Left hindlimb (tissue), 1 donor: Measurements from ENCODE around the gene EFS.

Experiments used
- DNase-seq: peaks from one replicate; pipeline ENCODE4 v3.0.0-alpha.2; 2018

Gene EFS

DNA sequence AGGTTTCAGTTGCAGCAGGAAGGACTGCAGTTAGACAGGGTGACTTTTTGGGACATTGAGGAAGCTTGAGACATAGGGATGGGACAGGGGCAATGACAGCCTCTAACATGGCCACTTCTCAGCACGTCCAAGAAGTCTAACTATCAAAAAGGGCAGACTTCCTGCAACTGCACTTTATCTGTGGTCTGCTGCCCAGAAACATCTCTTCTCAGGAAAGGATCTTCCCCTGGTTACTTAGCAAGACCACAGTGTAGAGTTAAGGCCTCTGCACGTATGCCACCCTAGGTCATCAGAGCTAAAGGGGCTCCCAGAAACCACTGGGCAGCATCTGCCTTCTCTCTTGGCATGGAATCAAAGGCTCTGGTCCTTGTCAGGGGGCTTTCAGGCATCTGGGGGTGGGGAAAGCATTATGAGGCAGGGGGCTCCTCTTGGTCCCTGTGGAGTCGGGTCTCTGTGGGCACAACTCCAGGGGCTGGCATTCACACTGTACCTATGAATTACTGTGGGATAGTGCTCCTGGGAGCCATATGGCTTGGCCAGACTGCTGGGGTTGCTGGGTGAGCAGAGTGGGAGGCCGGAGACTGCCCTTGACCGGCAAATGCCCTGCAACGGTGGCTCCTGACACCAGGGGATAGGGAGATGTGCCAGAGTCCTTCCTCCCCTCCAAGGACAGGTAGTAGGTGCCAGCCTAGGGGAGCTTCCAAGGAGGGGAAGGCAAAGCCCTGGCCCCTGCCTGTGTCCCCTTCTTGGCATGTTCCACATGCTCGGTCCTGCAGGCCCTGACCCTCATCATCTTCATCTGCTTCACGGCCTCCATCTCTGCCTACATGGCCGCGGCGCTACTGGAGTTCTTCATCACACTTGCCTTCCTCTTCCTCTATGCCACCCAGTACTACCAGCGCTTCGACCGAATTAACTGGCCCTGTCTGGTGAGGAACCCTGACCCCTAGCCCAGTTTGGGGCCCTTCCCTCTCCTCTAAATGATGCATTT, 12.9 kb upstream of the EFS start:
- no peak for DNase-seq

GRCh38 chr14:23377198-23377550, 12.2 kb upstream of the EFS start:
- DNase-seq = no peak

DNA sequence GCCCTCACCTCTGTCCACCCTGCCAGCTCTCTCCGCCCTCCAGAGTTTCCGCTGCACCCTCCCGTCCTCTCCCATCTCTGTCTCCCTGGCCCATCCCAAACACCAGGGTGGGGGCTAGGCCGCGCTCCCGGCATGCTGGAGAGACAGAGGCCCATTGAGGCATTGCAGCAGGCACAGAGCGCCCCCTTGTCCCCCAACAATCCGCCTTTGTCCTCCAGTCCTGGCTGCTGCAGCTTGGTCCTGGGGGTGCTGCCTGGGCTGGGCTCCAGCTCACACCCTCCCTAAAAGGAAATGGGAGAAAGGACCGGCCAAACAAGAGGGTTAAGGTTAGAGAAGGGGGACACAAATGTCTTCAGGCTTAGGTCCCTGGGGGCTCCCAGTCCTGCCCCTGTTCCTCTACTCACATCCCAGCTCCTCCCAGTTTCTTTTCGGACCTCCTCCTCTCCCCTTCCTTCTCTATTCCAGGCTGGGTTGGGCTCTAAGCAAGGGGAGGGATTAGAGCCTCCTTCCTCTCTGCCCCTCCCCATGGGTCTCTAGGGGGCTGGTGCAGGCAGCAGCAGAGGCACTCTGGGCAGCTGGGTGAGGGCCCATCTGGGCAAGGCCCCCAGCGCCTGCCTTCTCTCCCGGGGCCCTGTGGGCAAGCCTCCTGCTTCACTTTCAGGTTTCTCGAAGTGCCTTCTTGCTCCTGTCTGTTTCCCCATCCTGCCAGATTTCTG, 11.7 kb upstream of the EFS start, which contains the start of gene CMTM5:
CMTM5 (plus strand) TSS at position 565 of the 716 bp plus-strand sequence. CDS start 206 bp downstream, outside the sequence.
- peak; percentile 76 for DNase-seq

GRCh38 chr14:23375527-23376251, 10.7 kb upstream of the EFS start:
- no peak for DNase-seq

DNA sequence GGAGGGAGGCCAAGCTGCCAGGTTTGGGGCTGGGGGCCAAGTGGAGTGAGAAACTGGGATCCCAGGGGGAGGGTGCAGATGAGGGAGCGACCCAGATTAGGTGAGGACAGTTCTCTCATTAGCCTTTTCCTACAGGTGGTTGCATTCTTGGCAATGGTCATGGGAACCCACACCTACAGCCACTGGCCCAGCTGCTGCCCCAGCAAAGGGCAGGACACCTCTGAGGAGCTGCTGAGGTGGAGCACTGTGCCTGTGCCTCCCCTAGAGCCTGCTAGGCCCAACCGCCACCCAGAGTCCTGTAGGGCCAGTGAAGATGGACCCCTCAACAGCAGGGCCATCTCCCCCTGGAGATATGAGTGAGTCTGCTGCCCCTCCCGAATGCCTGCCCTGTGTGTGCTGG, 8.1 kb upstream of the EFS start:
- no peak for DNase-seq

- no peak for DNase-seq
Measured at GRCh38 chr14:23372509-23372908, 7.5 kb upstream of the EFS start, which contains the start of gene IL25. Gene IL25, plus strand, starts transcription at chr14:23372809.

DNA sequence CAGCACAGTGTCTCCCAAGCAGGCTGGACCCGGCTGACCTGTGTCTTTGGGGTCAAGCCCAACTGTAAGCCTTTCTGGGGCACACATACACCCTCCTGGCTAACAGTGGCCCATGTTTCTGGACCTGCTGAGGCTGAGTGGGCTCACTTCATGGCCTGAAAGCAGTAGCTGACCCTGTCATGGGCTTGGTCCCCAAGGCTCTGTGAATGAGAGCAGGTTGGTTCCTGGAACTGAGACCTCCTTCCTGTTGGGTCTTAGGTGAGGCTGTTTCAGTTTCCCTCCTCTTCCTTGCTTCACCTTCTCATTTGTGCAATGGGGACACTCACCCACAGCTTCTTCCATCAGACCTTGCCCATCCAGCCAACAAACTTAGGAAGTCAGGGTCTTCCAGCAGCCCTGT, 6.9 kb upstream of the EFS start:
- no peak for DNase-seq

DNA sequence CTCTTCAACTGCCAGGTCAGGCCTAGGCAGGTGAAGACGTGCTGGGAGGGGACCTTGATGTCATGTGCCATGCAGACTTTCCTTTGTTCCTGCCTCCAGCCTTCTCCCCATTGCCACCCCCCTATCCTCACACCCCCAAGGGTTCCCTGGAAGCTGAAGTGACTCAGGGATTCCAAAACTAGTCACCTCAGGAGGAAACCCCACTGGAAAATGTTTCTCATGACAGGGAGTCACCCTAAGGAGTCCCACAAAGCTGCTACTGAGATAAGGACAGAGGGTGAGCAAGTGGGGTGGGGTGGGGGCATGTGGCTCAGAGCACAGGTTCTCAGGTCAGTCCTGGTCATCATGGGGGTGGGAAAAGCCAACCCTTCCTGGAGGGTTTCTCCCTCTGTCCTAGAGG, 5.2 kb upstream of the EFS start:
- no peak for DNase-seq

DNA sequence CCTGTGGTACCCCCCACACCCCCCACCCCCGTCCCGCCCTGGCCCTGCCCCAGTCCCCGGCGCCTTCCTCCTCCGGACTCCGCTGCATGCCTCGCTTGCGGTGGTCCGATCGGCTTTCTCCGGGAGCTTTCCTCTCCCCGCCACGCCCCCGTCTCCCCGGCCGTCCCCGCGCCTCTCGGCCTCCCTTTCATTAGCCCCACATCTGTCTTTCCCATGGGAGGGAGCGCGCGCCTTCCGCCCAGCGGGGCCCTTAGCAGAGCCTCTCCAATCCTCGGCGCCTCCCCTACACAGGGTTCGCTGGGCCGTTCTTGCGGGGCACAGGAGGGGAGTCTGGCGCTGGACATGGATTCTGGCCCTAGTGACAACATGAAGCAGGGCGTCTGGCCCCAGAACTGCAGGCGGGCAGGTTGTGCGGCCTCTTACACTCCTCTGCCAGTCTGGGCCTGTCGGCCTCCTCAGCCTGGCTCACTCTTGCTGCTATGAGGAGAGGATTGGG, 1.5 kb upstream of the EFS start:
- DNase-seq = peak; percentile 92

- no peak for DNase-seq
Measured at GRCh38 chr14:23365732-23366425, 907 bp upstream of the EFS start.

GRCh38 chr14:23364164-23365035, 572 bp downstream of the EFS start:
- DNase-seq = peak; percentile 68

DNA sequence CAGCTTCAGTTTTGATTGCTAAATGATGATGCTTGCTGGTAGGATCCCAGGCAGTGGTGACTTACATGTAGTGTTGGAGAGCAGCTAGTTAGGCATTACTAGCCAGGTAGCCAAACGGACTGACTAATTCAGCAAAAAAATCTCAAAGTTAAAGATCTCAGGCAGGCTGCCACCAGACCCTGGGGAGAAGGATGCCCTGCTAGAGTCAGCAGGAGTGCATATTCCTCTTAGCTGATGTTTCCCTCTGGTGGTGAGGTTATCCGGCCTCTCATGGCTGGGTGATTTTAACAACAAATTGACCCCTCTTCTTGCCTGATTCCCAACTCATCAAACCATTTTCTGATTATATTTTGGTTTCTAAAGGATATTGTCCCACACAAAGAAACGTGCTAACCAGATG, 2.8 kb downstream of the EFS start:
- no peak for DNase-seq

DNA sequence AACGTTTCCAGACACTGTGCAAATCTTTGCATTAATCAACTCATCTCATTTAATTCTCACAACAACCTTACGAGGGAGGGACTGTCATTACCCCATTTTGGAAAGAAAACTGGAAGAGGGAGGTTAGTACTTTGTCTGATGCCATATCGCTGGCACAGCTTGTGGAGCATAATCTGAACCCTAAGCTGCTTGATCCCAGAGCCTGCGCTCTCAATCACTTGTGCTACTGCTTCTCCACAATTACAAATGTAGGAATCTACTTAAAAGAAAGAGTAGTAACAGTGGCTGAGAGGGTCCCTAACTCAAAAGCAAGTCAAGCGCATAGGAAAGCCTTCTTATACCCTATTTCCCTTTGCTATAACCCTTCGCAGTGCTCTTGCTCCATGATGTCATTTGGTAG, 3.2 kb downstream of the EFS start:
- DNase-seq = no peak

DNA sequence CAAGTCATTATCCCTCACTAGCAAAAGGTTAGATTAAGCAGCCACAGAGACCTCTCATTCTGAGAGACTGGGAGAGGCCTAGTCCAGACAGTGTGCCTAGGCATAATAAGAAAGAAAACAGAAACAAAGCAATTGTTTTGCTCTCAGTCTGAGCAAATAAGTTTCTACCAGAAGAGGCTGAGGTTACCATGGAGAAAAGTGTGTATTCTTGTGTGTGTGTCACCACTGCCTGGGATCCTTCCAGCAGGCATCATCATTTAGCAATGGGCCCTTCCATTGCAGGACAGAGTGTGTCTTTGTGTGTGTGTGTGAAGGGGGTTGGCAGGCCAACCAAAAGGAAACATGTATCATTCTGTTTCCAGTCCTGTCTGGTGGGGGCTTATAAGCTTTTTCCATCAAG, 3.7 kb downstream of the EFS start:
- DNase-seq = no peak

GRCh38 chr14:23360496-23360895, 4.5 kb downstream of the EFS start:
- DNase-seq = no peak

DNA sequence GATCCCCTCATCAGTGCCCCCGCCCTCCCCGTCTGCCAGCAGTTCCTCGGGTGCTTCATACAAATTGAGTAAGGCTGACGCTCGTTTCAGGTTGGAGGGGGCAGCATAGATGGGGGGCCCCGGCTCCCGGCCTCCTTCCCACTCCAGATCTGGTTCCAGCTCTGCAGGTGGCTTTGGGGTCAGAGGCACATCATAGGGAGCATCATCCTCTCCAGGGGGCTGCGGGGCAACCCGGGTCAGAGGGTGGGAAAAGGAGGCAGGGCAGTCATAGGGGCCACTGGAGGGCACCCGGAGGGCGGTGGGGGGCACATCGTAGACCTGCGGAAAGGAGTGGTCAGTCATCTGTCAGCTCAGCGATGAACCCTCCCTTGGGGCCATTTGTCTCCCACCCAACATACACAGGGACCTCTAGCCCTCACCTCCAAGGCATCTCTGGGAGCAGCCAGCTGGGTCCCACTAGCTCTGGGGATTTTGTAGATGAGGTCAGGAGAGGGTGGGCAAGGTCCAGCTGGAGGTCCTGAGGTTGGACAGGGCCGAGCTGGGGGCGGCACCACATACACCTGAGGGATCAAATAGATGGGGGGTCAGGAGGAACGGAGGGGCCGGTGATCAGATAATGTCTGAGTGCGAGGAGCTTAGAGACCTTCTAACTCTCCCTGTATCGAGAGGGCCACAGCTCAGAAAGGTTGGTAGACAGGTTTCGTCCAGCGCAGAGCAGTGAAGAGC, 5.1 kb downstream of the EFS start:
- DNase-seq = no peak

DNA sequence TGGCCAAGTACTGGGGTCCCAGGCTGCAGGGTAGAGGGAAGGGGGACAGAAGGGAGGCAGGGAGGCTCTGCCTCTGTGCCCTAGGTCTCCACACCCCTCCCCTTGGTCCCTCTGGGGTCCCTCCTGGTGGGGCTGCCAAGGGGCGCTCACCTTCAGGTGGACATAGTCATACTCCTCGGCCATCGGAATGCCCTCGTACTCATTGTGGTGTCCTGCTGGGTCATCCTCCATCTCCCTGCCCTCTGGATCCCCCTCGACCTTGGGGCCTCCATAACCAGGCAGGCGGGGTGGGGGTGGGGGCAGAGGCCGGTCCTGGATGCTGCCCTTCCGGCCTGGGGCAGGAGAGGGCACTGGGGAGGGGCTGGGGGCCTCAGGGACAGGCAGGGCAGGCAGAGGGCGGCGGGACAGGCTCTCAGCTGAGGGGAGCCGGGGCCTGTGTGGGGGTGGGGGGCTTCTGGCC, 5.8 kb downstream of the EFS start:
- DNase-seq = no peak

- no peak for DNase-seq
Measured at GRCh38 chr14:23358553-23359166, 6.3 kb downstream of the EFS start.

- DNase-seq = no peak
Measured at GRCh38 chr14:23358042-23358441, 6.9 kb downstream of the EFS start.

DNA sequence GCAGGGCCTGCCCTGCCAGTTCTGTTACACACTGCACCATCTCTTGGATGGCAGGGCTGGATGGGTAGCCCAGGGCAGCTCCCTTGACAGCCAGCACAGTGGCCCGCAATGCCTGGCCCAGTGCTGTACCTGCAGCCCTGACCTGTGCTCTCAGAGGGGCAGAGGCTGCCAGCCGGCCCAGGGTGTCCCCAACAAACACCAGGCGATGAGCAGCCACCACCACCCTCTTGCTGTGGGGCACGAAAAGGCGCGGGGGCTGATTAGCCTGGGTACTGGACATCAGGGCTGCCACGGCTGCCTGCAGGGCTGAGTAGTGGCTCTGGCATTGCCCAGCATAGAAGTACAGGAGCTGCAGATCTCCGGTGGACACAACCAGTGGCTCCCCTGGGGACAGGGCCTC, 7.7 kb downstream of the EFS start:
- DNase-seq = no peak
